ENCODE measurements around the gene ACTMAP.
A peak's percentile ranks its signal among the peaks of the same experiment; 100 is the strongest.
"Not testable (repeated sequence)": the region's sequence is repeated elsewhere in the genome, so short reads cannot be mapped to it uniquely, and the experiment has no call there.

The ACTMAP gene

DNA sequence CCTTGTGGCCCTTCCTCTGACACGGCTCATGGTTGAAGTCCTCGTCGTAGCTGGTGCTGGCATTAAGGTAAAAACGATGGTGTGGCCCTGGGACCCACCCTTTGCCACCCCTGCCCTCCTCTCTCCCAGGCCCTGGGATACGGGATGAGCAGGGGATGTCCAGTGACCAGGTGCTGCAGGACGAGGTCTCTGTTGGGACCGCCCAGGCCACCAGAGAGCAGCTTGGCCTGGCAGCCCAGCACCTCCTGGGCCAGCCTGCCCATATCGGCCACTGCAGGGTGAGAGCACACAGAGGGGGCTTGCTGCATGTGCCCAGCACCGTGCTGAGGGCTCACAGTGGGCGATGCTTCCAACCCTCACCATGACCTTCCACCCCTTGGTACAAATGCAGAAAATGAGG, 6.4 kb downstream of the ACTMAP start:
- DNase-seq (ENCODE audit: low spot score) = no peak

GRCh38 chr19:40742886-40743285, 7.4 kb downstream of the ACTMAP start:
- no peak for DNase-seq (ENCODE audit: low spot score)

DNA sequence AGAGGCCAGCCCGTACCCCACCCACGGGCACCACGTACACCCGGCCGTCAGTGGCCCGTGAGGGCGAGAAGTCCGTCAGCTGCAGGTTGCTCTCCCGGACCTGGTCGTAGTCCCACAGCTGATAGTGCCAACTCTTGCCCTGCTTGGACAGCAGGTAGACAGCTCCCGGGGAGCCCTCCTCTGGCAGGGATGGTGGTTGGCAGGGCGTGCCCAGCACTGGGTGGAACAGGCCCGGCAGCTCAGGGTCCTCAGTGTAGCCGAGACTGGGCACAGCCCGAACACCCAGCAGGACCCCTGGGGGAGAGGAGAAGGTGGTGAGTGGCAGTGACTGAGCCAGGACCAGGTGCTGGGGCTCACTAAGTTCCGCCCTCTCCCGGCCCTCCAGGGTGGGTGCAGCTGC, 7.8 kb downstream of the ACTMAP start:
- DNase-seq (ENCODE audit: low spot score) = no peak

DNA sequence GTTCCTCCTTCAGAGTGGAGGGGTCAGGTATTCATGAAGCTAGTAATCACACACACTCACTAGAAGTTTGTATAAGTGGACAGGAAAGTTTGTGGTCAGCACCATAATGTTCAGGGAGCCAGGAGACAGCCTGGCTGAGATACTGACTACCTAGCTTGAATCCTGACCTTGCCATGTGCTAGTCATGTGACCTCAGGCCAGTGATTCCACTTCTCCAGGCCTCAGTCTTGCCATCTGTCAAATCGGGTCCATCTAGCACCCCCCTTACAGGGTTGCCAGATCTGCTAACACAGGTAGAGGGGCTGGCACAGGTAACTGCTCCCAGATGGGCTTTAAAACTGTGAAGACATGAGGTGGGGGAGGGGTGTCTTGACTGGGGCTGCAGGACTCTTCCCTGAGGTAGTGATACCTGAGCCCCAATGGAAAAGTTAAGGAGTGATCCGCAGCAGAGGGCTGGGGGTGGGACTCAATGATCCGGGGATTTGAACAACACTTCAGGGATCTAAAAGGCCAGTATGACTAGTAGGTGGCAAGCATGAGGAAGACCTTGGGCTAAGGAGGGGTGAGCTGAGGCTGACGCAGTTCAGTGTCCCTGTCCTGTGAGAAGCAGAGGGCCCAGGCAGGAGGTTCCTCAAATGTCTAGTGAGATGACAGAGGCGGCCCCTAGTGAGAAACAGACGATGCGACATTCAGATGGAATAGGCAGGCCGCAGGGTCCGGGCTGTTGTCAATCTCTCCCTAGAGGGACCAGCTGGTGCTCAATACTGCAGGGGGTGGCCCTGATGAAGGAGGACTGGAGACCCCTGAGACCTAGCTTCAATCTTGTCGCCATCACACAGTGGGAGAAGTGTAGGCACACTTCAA, 8.5 kb downstream of the ACTMAP start:
- DNase-seq (ENCODE audit: low spot score) = no peak

DNA sequence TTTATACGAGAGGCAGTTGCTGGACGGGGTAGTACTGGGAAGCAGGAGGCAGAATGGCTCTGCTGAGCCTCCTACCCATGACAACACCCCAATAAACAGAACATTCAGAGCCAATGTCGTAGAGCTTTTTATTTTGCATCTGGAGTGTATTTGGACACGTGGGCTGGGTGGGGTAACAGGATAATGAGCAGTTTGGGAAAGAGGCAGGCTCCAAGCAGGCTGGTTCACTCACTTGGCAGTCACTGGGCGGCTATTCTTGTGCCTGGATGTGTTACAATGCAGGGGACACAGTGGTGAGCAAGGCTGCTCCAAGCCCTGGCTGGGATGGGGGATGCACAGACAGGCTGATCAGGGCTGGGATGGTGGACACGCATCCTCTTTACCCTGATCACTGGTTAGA, 9.5 kb downstream of the ACTMAP start:
- peak; percentile 82 for DNase-seq (ENCODE audit: low spot score)

DNA sequence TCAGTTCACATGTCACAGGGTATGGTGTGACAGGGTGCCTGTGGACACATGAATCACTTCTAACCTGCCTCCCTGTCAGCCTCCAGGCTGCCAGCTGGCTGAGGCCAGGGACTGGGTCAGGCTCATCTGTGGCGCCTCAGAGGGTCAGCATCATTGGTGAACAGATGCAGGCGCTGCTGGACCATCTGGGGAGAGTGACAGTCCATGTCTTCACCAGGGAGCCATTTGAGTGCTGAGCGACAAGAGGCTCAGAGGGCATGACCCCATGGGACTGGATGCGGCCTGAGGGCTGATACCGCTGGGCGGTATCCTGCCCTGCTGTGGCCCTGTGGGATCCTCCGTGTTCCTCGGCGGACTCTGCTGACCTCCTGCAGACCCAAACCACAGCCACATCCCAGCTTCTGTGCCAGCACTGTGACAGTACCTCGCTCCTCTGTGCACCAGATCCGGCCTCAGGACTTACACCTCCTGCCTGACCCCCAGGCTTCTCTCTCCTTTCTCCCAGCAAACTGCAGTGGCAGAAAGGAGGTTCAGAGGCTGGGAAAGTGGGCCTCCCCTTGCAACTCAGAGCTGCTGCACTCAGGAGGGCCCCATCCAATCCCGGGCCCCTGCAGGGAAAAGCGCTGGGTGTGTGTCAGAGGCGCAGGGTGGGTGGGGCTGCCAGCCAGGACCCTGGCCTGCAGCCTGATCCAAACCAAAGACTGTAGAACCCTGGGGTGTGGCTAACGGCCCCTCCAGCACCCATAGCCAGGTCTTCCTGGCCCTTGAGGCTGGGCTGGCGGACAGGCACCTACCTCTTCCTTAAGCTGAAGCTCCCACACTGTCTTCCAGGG, 10.2 kb downstream of the ACTMAP start:
- DNase-seq (ENCODE audit: low spot score) = no peak

- DNase-seq (ENCODE audit: low spot score) = no peak
Observed at GRCh38 chr19:40739030-40739839, 11.0 kb downstream of the ACTMAP start.

DNA sequence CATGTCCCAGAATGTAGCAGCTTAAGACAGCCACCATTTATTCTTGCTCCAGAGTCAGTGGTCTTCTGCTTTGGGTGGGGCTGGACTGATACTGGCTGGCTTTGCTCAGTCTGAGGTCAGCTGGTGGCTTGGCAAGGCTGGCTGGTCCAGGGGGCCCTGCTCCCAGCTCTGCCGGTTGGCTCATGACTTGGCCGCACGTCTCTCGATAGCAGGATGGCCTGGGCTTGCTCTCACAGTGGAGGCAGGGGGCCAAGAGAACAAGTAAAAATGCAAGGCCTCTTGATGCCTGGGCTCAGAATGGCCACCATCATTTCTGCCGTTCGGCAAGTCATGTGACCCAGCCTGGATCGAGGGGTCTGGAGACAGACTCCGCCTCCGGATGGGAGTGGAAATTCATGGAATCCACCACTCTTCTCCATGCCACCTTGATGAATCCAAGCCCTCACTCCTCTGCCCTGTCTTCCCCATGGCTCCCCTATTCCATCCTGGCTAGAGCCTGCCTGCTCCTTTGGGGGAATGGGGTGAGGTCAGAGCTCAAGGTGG, 13.1 kb downstream of the ACTMAP start:
- no peak for DNase-seq (ENCODE audit: low spot score)

DNA sequence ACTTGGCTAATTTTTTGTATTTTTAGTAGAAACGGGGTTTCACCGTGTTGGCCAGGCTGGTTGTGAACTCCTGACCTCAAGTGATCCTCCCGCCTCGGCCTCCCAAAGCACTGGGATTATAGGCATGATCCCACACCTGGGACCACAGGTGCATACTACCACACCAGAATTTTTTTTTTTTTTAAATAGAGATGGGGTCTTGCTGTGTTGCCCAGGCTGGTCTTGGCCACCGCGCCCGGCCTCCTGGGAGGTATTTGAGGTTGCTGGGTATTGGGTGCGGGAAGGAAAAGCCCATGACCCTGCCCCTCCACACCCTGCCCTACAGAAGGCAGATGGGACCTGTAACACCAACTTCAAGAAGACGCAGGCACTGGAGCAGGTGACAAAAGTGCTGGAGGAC, 13.6 kb downstream of the ACTMAP start:
- DNase-seq (ENCODE audit: low spot score) = no peak

DNA sequence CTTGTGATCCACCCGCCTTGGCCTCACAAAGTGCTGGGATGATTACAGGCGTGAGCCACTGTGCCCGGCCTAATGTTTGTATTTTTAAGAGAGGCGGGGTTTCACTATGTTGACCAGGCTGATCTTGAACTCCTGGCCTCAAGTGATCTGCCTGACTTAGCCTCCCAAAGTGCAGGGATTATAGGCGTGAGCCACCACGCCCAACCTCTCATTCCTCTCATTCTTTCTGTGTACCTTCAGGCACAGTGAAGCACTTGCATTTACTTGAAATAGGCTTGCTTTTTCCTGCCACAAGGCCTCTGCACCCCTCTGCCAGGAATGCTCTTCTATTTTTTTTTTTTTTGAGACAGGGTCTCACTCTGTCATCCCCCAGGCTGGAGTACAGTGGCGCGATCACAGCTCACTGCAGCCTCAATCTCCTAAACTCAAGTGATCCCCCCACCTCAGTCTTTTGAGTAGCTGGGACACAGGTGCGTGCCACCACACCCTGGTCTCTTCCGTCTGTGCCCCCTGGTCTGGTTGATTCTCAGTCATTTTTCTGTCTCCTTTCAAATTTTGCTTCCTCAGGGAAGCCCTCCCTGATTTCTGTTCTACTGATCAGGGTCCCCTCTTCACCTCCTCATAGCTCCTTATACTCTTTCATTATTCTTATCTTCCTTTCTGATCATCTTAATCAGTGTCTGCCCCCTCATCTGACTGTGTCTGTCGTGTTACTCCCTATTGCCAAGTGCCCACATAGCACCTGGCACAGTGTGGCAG, 15.1 kb downstream of the ACTMAP start:
- DNase-seq (ENCODE audit: low spot score) = no peak

GRCh38 chr19:40733149-40733548, 17.1 kb downstream of the ACTMAP start:
- no peak for DNase-seq (ENCODE audit: low spot score)

GRCh38 chr19:40732304-40732703, 18.0 kb downstream of the ACTMAP start:
- not testable (repeated sequence) for DNase-seq (ENCODE audit: low spot score)

DNA sequence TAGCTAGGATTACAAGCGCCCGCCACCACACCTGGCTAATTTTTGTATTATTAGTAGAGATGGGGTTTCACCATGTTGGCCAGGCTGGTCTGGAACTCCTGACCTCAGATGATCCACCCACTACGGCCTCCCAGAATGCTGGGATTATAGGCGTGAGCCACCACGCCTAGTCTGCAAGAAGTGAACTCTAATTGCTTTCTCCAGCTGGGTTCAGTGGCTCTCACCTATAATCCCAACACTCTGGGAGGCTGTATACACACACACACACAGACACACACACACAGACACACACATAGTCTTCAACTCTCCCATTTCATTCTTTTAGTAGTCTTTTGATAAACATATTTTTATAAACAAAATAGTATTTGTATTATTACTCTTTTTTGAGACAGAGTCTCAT, 20.2 kb downstream of the ACTMAP start:
- not testable (repeated sequence) for DNase-seq (ENCODE audit: low spot score)

DNA sequence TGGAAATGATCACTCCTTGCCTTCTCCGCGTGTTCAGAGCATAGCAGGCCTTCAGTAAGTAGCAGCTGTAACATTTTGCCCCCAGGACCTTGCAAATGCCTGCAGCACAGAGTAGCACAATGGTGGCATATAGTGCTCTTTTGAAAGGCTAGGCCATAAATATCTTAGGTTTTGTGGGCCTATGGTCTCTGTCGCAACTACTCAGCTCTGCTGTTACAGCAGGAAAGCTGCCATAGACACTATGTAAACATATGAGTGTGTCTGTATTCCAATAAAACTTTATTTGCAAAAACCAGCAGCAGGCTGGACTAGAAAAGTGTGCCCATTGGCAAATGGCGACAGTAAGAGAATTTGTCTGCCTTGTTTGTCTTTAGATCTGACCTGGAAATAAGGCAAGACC, 24.0 kb downstream of the ACTMAP start:
- DNase-seq (ENCODE audit: low spot score) = no peak

- no peak for DNase-seq (ENCODE audit: low spot score)
Observed at GRCh38 chr19:40724855-40725254, 25.4 kb downstream of the ACTMAP start.

- no peak for DNase-seq (ENCODE audit: low spot score)
Observed at GRCh38 chr19:40724315-40724714, 26.0 kb downstream of the ACTMAP start.

DNA sequence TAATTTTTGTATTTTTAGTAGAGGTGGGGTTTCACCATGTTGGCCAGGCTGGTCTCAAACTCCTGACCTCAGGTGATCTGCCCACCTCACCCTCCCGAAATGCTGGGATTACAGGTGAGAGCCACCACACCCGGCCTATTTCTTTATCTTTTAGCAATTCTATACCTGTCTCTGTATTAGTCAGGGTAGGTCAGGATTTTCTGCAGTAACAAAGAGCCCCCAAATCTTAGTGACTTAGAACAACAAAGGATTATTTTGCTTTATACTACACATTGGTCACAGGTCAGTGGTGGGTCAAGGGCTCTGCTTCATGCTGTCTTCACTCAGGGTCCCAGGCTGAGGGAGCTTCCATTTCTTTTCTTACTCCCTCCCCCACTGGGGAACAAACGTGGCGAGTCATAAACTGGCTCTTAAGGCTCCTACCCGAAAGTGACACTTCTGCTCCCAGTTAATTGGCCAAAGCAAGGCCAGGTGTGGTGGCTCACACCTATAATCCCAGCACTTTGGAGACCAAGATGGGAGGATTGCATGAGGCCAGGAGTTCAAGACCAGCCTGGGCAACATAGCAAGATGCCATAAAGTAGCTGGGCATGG, 26.5 kb downstream of the ACTMAP start:
- no peak for DNase-seq (ENCODE audit: low spot score)

DNA sequence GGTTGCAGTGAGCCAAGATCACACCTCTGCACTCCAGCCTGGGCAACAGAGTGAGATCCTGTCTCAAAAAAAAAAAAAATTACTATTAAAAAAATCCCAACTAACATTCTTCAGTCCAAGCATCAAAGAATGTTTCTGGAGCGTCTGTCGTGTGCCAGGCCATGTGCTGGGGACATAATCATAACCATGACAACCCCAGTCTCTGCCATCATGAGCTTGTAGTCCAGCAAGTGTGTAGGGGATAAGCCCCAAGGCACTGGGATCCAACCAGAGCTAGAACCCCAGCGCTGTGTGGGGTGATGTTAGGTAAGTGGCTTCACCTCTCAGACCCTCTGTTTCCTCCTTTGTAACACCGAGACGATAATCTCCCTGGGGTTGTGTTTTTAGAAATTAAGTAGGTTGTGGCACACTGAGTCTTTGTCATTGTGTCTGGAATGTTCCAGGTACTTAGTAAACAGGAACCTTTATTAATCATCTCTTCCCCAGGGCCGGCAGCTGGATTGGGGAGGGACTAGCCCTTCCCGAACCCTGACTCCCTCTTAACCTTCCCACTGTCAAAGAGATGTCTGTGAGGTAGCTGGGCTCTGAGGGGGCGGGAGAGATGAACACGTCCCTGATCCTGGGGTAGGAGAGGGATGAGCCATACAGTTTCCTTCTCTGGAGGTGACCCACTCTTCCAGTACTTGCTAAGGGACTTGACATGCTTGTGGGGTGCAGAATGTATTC, 28.2 kb downstream of the ACTMAP start:
- DNase-seq (ENCODE audit: low spot score) = no peak

DNA sequence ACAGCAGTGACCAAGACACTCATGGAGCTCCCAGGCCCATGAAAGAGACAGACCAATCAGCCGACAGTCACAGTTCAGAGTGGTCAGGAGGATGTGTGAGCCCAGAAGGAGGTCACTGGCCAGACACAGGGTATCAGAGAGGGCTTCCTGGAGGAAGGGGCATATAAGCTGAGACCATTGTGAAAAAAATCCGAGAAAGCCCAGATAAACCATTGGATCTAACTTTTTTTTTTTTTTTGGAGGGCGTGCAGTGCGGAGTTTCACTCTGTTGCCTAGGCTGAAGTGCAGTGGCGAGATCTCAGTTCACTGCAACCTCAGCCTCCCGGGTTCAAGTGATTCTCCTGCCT, 29.2 kb downstream of the ACTMAP start:
- no peak for DNase-seq (ENCODE audit: low spot score)

DNA sequence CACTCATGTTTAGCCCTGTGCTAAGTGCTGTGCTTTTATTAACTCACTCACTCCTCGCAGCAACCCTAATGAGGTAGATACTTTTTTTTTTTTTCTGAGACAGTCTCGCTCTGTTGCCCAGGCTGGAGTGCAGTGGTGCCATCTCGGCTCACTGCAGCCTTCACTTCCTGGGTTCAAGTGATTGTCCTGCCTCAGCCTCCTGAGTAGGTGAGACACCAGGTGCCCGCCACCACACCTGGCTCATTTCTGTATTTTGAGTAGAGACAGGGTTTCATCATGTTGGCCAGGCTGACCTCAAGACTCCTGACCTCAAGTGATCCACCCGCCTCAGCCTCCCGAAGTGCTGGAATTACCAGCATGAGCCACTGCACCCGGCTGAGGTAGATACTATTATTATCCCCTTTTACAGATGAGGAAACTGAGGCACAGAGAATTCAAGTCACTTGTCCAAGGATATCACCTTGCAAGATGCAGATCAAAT, 30.8 kb downstream of the ACTMAP start:
- no peak for DNase-seq (ENCODE audit: low spot score)

Measured in AG08395 (cell line).